ENCODE results near the gene ZMYND15.
"Not testable (repeated sequence)": the region's sequence is repeated elsewhere in the genome, so short reads cannot be mapped to it uniquely, and the experiment has no call there.

The ZMYND15 gene

GRCh38 chr17:4739122-4740024 is at the start of gene ZMYND15, which contains the start of gene CXCL16:
TSS of gene ZMYND15 (plus strand) at chr17:4739833. CDS start at chr17:4740549, 716 bp downstream.
TSS of gene CXCL16 (minus strand) at chr17:4739928. CDS start at chr17:4739339, 589 bp downstream.
- peak; percentile 77 for DNase-seq

- not testable (repeated sequence) for DNase-seq
Measured at GRCh38 chr17:4689872-4690271, 49.8 kb upstream of the ZMYND15 start.

DNA sequence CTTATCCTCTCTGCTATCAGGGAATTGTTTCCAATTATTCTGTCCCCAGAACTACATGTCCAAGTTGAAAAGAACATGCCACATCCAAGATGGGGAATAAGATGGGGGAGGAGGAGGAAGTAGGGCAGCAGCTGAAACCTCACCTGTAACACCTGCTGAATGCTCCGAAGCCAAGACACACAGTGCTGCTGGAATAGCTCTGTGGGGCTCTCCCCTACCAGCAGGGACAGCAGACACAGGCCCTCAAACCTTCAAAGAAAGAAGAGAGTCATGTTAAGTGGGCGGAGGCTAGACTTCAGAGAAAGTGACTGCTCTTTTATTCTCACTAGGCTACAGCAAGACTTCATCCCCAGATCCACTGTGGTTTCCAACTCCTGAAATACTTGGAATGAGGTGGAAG is 48.9 kb upstream of the ZMYND15 start:
- no peak for DNase-seq

DNA sequence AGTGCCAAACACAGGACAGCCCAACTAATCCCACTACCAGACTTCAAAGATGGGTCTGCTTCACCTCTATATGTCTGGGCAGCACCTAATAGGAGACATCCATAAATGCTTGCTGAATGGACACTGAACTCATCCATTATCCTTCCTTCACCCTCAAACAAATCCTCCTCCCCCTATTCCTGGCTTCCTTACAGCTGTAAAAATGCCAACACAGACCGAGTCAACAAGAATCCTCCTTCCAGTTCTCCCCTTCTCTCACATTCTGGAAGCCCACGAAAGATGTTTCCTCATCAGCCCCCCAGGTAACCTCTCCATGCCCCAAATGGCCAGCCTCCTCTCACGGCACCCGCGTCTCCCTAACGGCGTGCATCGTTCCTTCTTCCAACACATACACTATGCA is 47.9 kb upstream of the ZMYND15 start:
- DNase-seq = no peak

DNA sequence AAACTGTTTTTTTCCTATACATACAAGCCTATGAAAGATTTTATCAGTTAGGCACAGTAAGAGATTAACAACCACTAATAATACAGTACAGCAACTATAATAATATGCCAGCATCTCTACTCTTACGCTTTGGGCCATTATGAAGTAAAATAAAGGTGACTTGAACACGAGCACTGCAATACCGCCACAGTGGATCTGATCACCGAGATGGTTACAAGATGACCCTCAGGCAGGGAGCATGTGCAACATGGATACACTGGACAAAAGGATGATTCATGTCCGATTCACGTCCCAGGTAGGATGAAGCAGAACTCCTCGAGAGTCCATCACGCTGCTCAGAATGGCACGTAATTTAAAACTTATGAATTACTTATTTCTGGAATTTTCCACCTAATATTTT is 46.2 kb upstream of the ZMYND15 start:
- no peak for DNase-seq

DNA sequence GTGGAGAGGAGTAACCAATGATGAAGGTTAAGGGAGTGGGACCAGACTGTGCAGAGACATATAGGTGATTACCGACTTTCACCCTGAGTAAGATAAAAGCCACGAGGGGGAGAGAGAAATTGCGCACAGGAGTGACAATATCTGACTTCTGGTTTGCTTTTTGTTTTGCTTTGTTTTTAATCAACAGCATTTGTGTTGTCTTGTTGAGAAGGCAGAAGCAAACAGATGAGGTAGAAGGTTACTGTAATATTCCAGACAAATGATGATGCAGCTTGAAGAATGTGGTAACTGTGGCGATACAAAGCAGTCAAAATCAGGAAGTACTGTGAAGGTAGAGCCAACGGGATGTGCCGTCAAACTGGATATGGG is 43.2 kb upstream of the ZMYND15 start:
- DNase-seq = no peak

DNA sequence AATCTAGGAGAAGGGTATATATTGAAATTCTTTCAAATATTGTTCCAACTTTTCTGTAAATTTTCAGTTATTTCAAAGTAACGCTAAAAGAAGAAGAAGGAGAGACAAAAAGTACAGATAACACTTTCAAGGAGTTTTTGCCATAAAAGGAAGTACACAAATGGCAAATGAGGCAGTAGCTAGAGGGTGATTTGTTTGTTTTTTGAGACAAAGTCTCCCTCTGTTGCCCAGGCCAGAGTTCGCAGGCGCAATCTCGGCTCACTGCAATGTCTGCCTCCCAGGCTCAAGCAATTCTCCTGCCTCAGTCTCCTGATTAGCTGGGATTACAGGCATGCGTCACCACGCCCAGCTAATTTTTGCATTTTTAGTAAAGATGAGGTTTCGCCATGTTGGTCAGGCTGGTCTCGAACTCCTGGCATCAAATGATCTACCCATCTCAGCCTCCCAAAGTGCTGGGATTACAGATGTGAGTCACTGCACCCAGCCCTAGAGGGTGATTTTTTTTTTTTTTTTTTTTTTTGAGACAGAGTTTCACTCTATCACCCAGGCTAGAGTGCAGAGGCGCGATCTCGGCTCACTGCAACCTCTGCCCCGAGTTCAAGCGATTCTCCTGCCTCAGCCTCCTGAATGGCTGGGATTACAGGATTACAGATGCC is 40.1 kb upstream of the ZMYND15 start:
- DNase-seq = not testable (repeated sequence)

GRCh38 chr17:4701116-4701515 is 38.5 kb upstream of the ZMYND15 start:
- DNase-seq = no peak

DNA sequence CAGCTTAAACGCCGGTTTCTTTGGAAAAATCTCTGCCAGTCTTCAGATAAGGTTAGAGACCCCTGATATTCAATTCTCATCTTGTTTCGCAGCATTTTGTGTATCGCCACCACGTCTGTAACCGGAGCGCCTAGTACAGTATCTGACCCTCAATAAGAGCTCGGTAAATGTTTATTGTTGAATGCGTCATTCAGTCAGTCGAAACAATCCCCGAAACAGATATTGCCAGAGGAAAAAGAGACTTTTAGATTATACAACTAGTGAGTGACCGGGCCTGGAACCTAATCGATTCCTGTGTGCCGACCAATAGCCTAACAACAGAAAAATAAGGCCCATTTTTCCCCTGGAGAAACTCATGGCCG is 36.3 kb upstream of the ZMYND15 start:
- no peak for DNase-seq

DNA sequence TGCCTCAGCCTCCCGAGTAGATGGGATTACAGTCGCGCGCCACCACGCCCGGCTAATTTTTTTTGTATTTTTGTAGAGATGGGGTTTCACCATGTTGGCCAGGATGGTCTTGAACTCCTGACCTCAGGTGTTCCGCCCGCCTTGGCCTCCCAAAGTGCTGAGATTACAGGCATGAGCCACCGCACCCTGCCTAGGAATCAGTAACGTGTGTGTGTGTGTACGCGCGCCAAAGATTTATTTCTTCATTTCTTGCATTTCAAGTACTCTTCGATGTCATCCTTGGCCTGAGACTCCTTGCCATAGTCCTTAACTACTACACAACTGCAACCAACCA is 35.1 kb upstream of the ZMYND15 start:
- DNase-seq = not testable (repeated sequence)

DNA sequence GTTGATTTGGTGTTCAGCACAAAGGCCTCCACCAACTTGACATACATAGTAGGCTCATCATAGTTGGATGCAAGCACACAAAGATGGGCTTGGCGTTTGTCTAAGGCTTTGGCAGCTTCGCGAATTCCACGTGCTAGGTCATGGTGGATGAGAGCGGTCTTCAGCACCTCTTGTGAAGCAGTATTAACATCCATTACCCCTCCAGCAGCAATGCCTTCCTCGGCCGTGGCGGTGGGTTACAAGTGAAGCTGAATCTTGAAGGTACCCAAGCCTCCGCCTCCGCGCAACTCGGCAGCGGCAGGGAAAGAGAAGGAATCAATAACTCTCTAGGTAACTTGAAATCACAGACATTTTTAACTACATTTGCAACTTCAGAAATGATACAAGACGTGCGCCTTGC is 34.6 kb upstream of the ZMYND15 start:
- DNase-seq = no peak

- no peak for DNase-seq
Measured at GRCh38 chr17:4706121-4706520, 33.5 kb upstream of the ZMYND15 start.

- DNase-seq = peak; percentile 67
Measured at GRCh38 chr17:4708436-4708835, 31.2 kb upstream of the ZMYND15 start.

- DNase-seq = peak; percentile 99
Measured at GRCh38 chr17:4709794-4710692, 29.6 kb upstream of the ZMYND15 start, which contains the start of gene ARRB2. TSS of gene ARRB2 (plus strand) at chr17:4710632. CDS start at chr17:4710722, 90 bp downstream.

- peak; percentile 60 for DNase-seq
Measured at GRCh38 chr17:4710693-4711634, 28.7 kb upstream of the ZMYND15 start.

- peak; percentile 65 for DNase-seq
Measured at GRCh38 chr17:4711661-4712181, 27.9 kb upstream of the ZMYND15 start.

- DNase-seq = peak; percentile 34
Measured at GRCh38 chr17:4712526-4712925, 27.1 kb upstream of the ZMYND15 start.

- DNase-seq = peak; percentile 47
Measured at GRCh38 chr17:4714340-4715062, 25.1 kb upstream of the ZMYND15 start.

DNA sequence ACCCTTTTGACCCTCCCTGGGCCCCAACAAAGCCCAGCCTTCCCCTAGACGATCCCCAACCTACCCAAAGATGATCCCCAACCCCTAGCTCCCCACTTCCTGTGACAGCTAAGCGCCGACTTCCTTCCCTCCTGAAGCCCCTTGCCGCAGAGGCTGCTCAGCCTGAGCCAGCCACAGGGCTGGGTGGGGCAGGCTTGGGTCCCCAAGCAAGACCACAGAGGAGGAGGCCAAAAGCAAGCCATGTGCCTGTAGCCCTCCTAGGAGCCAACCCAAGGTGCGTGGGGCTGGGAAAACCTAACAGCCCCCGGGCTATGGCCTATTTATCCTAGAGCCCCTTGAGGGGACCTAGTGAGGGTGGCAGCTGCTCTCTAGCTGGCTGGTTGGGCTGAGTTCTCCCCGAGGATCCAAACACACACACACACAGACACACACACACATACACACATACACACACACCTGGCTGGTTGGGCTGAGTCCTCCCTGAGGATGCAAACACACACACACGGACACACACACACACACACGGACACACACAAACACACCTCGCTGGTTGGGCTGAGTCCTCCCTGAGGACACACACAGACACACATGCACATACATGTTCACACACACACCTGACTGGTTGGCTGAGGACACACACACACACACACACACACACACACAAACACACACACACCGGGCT is 24.4 kb upstream of the ZMYND15 start:
- DNase-seq = peak; percentile 59

DNA sequence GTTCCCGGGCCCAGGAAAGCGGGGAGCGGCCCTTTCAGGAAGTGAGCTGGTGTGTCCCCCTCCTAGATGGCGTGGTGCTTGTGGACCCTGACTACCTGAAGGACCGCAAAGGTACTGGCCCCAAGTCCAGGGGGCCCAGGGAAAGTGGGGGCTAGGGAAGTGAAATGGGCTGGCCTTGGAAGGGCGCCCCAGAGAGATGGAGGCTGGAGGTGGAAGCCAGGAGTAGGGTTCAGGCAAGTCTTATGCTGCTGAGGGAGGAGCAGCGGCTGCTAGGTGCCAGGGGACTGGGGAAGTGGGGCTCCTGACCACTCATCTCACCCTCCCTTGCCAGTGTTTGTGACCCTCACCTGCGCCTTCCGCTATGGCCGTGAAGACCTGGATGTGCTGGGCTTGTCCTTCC is 23.6 kb upstream of the ZMYND15 start:
- DNase-seq = no peak

All from CD4-positive, alpha-beta T cell treated with Interferon gamma for 1 hour (primary cell).